ENCODE data around the gene KSR1.

Gene KSR1

GRCh38 chr17:27475070-27475673 is 18.9 kb downstream of the KSR1 start:
- DNase-seq = no peak

GRCh38 chr17:27475981-27476895 is 20.0 kb downstream of the KSR1 start:
- no peak for DNase-seq

GRCh38 chr17:27477050-27477888 is 21.0 kb downstream of the KSR1 start:
- no peak for DNase-seq

- DNase-seq = no peak
Observed at GRCh38 chr17:27477971-27478684, 21.9 kb downstream of the KSR1 start.

GRCh38 chr17:27478901-27479538 is 22.8 kb downstream of the KSR1 start:
- no peak for DNase-seq

DNA sequence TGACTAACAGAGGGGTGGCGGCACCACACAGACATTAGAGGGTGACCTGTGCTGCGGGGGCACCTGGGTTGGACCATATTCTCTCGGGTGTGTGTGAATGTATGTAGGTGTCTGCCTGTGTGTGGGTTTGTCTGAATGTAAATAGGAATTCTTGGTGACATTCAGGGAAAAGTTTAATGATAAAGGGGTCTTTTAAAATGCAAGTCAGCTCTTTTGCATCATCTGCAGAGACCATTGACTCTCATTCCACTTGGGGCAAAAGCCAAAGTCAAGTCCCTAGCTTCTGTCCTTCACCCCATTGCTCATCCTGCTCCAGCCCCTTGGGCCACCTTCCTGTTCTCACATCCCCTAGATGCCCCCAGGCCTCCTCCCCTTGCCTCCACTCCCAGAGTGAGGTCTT is 23.6 kb downstream of the KSR1 start:
- no peak for DNase-seq

DNA sequence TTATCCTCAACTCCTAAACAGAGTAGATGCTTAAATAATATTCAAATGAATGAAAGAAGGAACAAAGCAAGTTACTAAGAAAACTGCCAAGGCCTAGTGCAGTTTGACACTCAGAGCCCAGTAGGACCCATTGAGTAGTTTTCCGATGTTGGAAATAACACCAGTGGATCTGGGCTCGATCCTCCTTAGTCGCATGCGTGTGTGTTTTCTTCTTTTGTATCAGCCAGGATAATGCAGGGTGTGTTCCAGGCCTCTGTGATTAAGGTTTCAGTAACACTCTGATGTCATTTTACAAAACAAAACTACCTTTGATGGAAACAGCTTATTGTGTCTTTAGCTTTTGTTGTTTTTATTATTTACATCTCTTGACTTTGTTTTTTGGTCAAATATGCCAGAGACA is 24.5 kb downstream of the KSR1 start:
- no peak for DNase-seq

- DNase-seq = no peak
Observed at GRCh38 chr17:27481327-27481726, 25.1 kb downstream of the KSR1 start.

GRCh38 chr17:27485125-27485524 is 28.9 kb downstream of the KSR1 start:
- DNase-seq = no peak

DNA sequence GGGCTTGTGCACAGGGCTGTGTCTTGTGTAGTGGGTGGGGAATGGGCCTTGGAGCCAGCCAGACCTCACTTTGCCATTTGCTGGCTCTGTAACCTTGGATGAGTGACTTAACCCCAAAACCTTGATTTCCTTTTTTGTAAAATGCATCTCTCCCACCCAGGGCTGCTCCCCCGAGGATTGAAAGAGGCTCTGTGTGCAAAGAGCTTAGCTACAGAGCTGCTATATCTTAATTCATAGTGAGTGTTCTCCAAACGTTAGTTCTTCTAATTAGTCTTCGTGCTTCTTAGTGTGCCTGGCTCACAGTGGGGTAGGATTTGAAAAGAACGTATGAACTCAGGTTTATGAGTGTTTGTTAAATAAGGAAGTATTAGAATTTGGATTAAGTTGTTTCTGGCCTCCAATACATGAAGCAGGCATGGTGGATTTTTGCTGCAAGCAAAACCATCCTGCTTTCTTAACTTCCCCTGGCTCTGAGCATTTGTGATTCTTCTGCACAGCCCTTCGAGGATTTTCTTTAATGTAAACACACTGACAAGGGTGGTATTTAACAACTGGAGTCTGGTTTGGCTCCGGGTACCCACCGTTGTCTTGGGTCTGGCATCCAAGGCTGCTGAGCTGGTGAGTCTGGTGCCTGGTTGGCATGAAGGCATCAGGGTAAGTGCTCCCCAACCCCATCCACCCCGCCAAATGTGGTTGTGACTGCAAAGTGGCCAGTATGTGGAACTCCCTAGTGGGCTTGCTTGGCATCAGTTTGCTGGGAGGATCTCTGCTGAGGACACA is 29.7 kb downstream of the KSR1 start:
- no peak for DNase-seq

DNA sequence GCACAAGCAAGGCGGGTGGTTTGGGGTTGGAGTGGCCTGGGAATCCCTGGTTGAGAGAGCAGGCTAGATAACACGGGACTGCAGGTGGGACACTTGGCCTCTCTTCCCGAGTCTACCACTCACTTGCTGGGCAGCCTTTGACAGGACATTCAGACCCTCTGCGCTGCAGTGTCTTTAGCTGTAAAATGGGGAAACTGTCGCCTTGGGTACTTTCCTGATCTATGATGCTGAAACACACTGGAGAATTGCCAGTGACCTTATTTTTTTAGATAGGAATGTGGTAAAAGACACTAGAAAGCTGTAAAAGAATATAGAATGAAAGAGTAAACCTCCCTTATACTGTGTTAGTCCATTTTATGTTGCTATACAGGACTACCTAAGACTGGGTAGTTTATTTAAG is 30.5 kb downstream of the KSR1 start:
- DNase-seq = no peak

DNA sequence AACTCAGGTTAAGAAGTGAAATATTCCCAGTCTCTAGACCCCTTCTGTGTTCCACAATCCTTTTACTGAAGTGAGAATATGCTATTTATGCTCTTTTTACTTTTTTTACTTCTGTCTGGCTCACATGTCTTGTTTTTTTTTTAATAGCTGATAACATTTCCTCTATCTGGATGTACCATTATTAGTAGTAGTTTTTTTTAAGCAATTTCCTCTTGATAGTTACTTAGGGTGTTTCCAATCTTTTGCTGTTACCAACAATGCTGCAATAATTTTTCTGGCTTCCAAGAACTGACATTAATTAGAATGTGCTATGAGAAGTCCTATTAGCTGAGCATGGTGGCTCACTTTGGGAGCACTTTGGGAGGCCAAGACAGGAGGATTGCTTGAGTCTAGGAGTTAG is 32.0 kb downstream of the KSR1 start:
- no peak for DNase-seq

- peak; percentile 62 for DNase-seq
Observed at GRCh38 chr17:27489045-27489715, 32.9 kb downstream of the KSR1 start.

DNA sequence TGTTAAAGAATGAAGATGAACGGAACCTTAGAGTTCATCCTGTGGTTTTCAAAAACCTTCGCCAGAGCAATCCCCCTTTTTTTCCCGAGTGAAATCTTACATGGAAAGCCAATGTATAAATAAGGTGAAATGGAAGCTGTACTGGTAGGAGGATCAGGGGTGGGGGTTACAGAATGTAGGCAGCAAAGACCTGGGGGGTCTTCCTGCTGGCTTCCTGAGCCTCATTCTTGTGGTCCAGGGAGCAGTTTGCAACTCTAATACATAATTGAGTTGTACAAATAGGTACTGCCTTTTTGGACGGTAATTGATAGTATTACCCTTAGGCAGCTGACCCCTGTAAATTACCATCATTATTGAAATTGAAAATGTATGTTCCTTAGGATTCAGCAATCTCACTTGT is 34.1 kb downstream of the KSR1 start:
- DNase-seq = no peak

GRCh38 chr17:27491713-27492190 is 35.5 kb downstream of the KSR1 start:
- no peak for DNase-seq

- DNase-seq = no peak
Observed at GRCh38 chr17:27492470-27492869, 36.2 kb downstream of the KSR1 start.

DNA sequence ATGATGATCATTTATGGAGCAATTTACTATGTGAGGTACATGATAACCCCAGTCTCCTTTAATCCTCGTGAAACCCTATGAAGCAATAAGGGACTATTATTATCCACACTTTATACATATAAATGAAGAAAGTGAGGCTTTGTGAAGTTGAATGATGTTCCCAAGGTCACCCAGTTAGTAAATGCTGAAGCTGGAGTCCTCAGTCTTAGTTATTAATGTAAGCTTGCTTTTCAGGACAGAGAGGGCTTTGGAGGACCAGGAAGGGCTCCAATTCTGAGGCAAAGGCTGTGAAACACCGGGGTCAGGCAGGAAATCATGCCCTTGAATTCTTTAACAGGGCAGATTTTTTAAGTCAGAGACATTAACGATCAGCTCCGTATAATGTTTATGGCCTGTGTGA is 36.8 kb downstream of the KSR1 start:
- DNase-seq = no peak

- no peak for DNase-seq
Observed at GRCh38 chr17:27494192-27495091, 38.2 kb downstream of the KSR1 start.

DNA sequence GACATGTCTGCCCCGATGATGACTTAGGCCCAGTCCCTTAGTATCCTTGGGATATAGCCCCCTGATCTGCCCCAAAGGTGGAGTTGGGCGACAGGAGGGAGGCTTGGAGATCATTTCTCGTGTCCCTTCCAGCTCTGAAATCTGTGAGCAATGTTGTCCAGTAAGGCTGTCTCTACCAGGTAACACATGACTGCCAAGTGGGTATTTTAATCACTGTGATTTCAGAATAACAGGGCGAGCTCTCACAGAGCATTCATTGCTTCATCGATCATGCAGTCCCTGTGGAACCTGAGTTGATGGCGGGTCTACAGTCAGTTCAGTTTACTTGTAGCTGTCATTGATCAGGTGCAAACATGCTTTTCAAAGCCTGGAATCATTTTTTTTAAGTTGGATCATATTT is 39.2 kb downstream of the KSR1 start:
- DNase-seq = no peak
